ENCODE data around the gene XYLT2.
A peak's percentile ranks its signal among the peaks of the same experiment; 100 is the strongest.

The XYLT2 gene

DNA sequence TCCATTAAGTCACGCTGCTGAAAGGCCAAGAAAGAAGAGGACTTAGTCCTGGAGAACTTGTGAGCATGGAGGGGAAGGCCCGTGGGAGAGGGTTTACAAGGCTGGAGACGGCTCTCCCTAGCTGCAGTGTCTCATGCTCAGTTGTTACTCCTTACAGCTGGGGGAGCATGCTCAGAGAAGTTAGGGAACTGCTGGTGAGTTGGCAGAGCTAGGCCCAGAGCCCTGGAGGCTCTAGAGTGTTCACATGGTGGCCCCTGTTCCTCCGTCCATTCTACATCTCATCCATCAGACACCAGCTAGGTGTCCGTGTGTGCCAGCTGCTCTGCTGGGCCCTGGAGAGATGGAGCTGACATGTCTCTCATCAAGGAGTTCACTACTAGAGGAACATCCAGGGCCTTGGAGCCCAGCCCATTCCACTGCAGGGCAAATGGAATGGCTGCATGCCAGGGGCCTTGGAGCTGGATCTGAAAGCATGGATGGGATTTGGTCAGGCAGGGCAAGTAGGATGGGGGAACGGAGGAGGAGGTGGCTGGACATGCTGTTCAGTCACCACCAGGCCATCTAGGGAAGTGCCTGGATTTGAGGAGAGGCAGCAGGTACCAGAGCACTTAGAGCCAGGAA lies 6.3 kb downstream of the XYLT2 start:
- no peak for DNase-seq

GRCh38 chr17:50352693-50353599 lies 7.0 kb downstream of the XYLT2 start:
- no peak for DNase-seq

DNA sequence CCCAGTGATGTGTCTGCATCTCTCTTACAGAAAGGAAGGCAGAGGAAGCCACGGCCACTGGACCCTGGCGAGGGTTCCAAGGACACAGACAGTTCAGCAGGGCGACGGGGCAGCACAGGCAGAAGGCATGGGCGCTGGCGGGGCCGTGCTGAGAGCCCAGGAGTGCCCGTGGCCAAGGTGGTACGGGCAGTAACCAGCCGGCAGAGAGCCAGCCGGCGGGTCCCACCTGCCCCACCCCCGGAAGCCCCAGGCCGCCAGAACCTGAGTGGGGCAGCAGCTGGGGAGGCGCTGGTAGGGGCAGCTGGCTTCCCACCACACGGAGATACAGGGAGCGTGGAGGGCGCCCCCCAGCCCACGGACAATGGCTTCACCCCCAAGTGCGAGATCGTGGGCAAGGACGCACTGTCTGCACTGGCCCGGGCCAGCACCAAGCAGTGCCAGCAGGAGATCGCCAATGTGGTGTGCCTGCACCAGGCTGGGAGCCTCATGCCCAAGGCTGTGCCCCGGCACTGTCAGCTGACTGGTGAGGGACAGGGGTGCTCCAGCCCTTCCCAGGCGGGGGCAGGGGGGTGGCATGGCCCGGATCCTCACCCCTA lies 7.8 kb downstream of the XYLT2 start:
- no peak for DNase-seq

DNA sequence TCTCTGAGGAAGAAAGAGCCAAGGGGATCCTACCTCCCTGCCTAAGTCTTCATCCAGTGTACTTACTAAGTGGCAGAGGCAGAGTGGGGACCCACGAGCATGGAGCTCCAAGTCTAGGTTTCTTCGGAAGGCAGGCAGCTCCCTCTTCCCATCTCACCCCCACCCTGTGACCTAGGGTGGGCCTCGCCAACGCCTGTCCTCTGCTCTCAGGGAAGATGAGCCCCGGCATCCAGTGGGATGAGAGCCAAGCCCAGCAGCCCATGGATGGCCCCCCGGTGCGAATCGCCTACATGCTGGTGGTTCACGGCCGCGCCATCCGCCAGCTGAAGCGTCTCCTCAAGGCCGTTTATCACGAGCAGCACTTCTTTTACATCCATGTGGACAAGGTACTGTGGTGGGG lies 8.3 kb downstream of the XYLT2 start:
- no peak for DNase-seq

DNA sequence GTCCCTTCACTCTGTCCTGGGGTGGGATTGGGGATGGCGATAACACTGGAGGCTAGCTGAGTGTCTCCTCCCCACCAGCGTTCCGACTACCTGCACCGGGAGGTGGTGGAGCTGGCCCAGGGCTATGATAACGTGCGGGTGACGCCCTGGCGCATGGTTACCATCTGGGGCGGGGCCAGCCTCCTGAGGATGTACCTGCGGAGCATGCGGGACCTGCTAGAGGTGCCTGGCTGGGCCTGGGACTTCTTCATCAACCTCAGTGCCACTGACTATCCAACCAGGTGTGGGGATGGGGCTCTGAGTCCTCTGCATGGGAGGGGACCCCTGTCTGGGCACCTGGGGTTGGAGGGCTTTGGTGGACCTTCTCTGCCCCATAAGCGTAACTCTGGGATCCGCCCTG lies 8.8 kb downstream of the XYLT2 start:
- DNase-seq, result no peak

DNA sequence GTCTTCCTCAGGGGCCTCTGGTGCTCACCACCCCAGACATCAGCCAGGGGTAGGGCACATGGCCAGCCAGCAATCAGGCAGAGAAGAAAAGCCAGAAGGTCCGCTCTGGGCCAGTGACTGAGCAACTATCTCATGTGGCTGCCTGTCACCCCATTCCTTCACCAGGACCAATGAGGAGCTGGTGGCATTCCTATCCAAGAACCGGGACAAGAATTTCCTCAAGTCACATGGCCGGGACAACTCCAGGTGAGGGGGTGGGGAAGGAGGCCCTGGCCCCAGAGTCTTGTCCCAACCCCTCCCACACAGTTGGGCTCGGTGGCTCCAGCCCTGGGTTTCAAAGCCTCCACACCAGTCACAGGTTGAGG lies 9.4 kb downstream of the XYLT2 start:
- no peak for DNase-seq

DNA sequence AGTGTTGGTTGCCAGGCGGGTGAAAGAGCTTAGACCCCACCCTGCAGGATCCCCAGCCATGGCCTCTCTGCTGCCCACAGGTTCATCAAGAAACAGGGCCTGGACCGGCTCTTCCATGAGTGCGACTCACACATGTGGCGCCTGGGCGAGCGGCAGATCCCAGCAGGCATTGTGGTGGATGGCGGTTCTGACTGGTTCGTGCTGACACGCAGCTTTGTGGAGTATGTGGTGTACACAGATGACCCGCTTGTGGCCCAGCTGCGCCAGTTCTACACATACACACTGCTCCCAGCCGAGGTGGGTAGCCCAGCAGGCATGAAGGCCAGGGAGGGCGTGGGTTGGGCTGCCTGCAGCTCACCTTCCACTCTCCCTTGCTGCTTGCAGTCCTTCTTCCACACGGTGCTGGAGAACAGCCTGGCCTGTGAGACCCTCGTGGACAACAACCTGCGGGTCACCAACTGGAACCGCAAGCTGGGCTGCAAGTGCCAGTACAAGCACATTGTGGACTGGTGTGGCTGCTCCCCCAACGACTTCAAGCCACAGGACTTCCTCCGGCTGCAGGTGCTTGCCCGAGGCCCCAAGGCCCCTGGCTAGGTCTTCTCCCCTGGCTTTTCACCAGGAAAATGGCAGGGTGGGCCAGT lies 9.9 kb downstream of the XYLT2 start:
- no peak for DNase-seq

DNA sequence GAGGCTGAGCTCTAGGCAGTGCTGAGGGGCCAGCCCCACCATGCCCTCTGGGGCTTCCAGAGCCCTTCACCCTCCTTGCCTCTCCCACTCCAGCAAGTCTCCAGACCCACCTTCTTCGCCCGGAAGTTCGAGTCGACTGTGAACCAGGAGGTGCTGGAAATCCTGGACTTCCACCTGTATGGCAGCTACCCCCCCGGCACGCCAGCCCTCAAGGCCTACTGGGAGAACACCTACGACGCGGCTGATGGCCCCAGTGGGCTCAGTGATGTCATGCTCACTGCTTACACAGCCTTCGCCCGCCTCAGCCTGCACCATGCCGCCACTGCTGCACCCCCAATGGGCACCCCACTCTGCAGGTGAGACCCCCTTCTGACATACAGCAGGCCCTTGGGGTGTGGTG lies 10.5 kb downstream of the XYLT2 start:
- DNase-seq, result no peak

- DNase-seq, result no peak
Measured at GRCh38 chr17:50356892-50357510, 11.1 kb downstream of the XYLT2 start.

- no peak for DNase-seq
Measured at GRCh38 chr17:50358177-50358576, 12.3 kb downstream of the XYLT2 start.

DNA sequence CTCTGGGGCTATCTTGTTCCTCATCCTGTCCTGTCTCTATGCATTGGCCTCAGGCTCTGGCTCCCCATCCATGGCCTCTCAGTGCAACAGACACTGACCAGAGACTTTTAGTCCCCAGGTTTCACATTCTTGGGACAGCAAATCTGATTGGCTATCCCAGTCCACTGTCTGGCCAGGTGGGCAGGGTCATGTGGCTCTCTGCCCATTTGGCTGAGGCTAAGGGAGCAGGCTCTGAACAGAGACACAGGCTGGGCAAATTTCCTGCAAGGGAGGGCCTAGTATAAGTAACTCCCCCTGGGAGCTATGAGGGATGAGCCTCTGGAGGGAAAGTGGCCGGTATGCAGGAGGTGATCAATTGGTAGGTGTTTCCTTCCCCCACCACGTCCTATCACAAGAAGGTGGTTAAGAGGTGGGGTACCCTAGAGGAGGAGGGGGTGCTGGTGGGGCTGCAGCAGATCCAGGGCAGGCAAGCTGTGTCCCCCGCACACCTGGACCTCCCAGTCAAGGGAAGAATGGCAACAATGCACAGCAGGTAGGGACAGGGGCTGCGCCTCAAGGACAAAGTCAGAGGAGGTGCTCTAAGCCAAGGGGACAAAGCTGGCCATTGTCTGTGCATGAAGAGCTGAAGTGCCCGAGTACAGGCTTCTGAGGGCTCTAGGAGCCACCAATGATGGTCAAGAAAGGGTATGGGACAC lies 13.2 kb downstream of the XYLT2 start:
- DNase-seq, result no peak

DNA sequence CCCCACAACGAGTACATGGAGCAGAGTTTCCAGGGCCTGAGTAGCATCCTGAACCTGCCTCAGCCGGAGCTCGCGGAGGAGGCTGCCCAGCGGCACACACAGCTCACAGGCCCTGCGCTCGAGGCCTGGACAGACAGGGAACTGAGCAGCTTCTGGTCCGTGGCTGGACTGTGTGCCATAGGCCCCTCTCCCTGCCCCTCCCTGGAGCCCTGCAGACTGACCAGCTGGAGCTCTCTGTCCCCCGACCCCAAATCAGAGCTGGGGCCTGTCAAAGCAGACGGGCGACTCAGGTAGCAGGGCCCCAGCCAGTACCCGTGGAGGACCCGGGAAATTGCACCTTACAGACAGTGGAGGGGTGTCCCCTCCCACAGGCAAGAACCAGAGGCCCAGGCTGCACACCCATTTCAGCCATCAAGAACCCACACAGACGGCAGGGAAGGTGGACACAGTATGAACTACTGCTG lies 14.1 kb downstream of the XYLT2 start:
- DNase-seq, result no peak

DNA sequence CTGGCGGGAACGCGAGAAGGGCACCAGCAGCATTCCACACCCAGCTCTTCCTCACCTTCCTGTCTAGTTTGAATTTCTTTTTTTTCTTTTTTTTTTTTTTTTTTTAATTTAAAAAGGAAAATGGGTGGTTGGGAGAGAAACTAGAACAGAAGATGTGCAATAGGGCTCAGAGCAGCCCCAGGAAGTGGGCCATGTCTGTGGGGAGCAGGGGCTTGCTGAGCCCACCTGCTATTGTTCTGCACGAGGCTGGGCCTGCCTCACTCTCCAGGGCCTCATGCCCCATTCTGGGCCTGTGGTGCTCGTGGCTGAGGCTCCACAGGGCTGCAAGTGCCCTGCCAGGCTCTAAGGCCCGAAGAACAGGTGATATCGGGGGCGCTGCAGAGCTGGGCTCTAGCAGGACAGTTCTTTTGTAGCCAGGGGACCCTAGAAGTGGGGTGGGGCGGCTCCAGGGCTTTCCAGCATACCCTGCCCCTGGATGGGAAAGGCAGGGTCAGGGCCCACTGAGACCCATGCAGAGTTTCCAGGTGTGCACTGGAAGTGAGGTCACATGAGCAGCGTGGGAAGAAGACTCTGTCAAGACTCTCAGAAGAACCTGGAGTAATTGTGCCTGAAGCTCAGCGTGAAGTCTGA lies 14.7 kb downstream of the XYLT2 start:
- no peak for DNase-seq

DNA sequence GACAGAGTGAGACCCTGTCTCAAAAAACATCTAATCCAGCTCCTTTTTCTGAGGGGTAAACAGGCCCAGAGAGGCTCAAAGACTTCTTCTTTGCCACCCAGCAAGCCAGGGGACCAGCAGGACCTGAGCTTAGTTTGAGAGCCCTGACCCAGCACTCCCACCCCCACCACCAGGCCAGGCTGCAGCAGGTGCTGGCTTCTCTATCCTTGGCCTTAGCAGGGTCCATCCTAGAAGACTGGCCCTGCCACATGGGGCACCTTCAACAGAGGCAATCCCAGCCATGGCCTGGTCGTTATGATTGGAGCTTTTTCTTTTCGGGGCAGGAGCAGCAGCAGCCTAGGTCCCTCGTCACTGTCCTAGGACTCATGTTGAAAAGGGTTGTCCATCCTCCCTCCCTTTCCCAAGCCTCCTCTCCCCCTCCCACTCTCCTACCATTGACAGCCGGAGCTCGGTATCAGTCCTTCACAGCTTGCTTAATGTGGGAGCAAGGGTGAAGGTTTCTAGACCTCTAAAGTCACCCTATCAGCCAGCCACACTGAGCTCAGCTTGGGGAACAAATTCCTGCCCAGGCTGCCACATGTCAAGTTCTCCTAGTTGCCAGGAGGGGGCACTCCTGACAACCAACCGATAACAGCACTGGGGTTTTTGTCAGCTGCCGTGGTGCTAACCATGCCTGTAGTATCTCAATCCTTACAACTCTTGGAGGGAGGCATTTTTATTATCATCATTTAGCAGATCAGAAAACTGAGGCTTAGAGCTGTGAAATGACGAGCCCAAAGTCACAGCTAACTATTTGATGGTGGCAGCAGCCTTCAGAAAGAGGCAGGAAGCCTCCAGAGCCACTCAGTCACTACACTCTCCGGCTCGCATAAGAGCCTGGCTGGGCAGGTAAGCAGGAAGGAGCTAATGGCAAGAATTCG lies 15.9 kb downstream of the XYLT2 start:
- peak; percentile 59 for DNase-seq

- no peak for DNase-seq
Measured at GRCh38 chr17:50362661-50363060, 16.7 kb downstream of the XYLT2 start.

DNA sequence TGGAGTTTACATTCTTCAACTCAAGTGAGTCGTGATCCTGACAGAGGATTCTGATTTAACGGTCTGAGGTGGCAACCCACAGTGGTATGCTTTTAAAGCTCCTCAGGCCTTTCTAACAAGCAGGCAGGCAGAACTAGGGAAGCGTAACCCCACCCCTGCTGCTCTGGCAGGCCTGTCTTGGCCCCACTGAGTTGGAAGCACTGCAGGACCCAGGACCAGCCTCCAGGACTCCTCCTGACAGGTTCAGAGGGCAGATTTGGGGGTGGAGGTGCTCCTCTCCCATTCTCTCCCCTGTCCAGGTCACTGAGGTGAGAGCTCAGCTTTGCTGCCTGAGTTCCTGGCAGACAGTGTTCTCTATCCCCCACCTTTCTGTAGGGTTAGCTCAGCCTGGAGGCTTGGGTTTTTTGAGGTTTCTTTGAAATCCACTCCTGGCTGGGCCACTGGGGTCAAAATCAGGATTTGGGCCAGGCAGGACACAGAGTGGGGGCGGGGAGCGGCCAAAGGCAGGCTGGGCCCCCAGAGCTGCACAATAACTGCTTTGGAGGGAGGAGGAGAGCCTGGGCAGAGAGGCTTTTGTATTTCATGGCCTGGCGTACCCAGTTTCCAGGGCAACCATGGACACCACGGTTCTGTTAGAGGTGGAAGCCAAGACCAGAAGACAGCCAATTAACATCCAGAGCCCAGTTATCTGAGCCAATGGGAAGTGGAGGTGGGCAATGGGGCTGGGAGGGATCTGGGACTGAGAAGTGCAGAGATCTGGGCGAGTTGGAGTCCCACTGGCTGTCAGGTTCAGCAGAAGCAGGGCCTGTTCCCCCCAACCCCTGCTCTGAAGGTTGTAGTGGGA lies 17.5 kb downstream of the XYLT2 start:
- no peak for DNase-seq

- DNase-seq, result no peak
Measured at GRCh38 chr17:50364061-50364458, 18.1 kb downstream of the XYLT2 start.

DNA sequence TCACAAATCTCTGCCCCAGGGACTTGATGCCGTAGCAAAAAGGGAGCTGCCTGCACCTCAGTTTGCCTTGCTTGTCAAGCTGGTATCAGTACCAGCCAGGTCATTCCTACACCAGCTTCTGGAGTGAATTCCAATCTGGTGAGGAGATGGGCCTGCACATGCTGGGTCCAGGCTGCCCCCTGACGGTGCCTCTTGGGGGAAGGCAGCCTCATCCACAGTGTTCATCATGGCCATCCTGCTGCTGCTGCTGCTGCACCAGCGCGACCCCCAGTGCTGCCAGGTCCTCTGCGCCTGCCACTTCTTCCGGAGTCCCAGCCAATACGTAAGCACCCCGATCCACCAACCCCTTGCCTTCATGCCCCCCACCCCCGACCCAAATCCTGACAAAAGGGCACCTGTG lies 18.8 kb downstream of the XYLT2 start:
- DNase-seq, result no peak

- DNase-seq, result no peak
Measured at GRCh38 chr17:50365165-50365564, 19.2 kb downstream of the XYLT2 start.
